ENCODE data around the gene SFTPB.

Gene SFTPB

GRCh38 chr2:85666016-85666415 lies 2.0 kb downstream of the SFTPB start:
- no peaks in the 10 kb centered on the region for H3K4me1 ChIP-seq (ENCODE audit: insufficient read depth, low read length)
- 0 out of 2 replicates have a peak, but pooled peaks cover 4% of the 10 kb centered on the region for H3K36me3 ChIP-seq (ENCODE audit: insufficient read depth, low read length)
- H3K4me2 ChIP-seq (ENCODE audit: insufficient read depth, low read length), result no peak overlapping the region
- no peak overlapping the region for H3K4me3 ChIP-seq (ENCODE audit: low read depth in 1 of 2, low read length in 2 of 2)
- H2AFZ ChIP-seq (ENCODE audit: low read depth, low read length), result no peak overlapping the region
- no peak for DNase-seq
- no peaks in the 10 kb centered on the region for H3K79me2 ChIP-seq (ENCODE audit: insufficient read depth, low read length)
- H3K9me3 ChIP-seq (ENCODE audit: insufficient read depth, low read length, severe bottlenecking), result no peaks in the 10 kb centered on the region
- 0 out of 2 replicates have a peak, but pooled peaks cover 3% of the 10 kb centered on the region for H4K20me1 ChIP-seq (ENCODE audit: insufficient read depth, low read length)
- no peak overlapping the region for H3K27ac ChIP-seq (ENCODE audit: low read length)
- ATAC-seq (ENCODE audit: insufficient read depth, low read depth), result no peak
- no peaks in the 10 kb centered on the region for H3K27me3 ChIP-seq (ENCODE audit: insufficient read depth, low read length, poor library complexity)
- no peak overlapping the region for H3K9ac ChIP-seq (ENCODE audit: low read depth, low read length)
- TF ChIP-seq CTCF (IDR thresholded peaks at IDR 0.05; ENCODE audit: borderline replicate concordance, extremely low read depth, low read length, poor library complexity, severe bottlenecking) (no peak), EZH2 (IDR thresholded peaks at IDR 0.05; ENCODE audit: borderline replicate concordance, low read depth, low read length, severe bottlenecking) (no peak)

GRCh38 chr2:85665264-85665937 lies 2.6 kb downstream of the SFTPB start:
- H2AFZ ChIP-seq (ENCODE audit: low read depth, low read length), result no peak overlapping the region
- H3K4me2 ChIP-seq (ENCODE audit: insufficient read depth, low read length), result no peak overlapping the region
- no peak overlapping the region for H3K4me3 ChIP-seq (ENCODE audit: low read depth in 1 of 2, low read length in 2 of 2)
- ATAC-seq (ENCODE audit: insufficient read depth, low read depth) (no peak), DNase-seq (no peak)
- TF ChIP-seq CTCF (IDR thresholded peaks at IDR 0.05; ENCODE audit: borderline replicate concordance, extremely low read depth, low read length, poor library complexity, severe bottlenecking), result no peak
- H3K9me3 ChIP-seq (ENCODE audit: insufficient read depth, low read length, severe bottlenecking), result no peaks in the 10 kb centered on the region
- H3K27me3 ChIP-seq (ENCODE audit: insufficient read depth, low read length, poor library complexity), result no peaks in the 10 kb centered on the region
- no peaks in the 10 kb centered on the region for H3K4me1 ChIP-seq (ENCODE audit: insufficient read depth, low read length)
- 0 out of 2 replicates have a peak, but pooled peaks cover 3% of the 10 kb centered on the region for H4K20me1 ChIP-seq (ENCODE audit: insufficient read depth, low read length)
- no peaks in the 10 kb centered on the region for H3K79me2 ChIP-seq (ENCODE audit: insufficient read depth, low read length)
- no peak overlapping the region for H3K9ac ChIP-seq (ENCODE audit: low read depth, low read length)
- no peak overlapping the region for H3K27ac ChIP-seq (ENCODE audit: low read length)
- H3K36me3 ChIP-seq (ENCODE audit: insufficient read depth, low read length), result 0 out of 2 replicates have a peak, but pooled peaks cover 4% of the 10 kb centered on the region

GRCh38 chr2:85663594-85664565 lies 4.1 kb downstream of the SFTPB start:
- 0 out of 2 replicates have a peak, but pooled peaks cover 3% of the 10 kb centered on the region for H4K20me1 ChIP-seq (ENCODE audit: insufficient read depth, low read length)
- ATAC-seq (ENCODE audit: insufficient read depth, low read depth) (no peak), DNase-seq (no peak)
- no peak overlapping the region for H3K4me3 ChIP-seq (ENCODE audit: low read depth in 1 of 2, low read length in 2 of 2)
- H3K4me1 ChIP-seq (ENCODE audit: insufficient read depth, low read length), result no peaks in the 10 kb centered on the region
- 0 out of 2 replicates have a peak, but pooled peaks cover 9% of the 10 kb centered on the region for H3K36me3 ChIP-seq (ENCODE audit: insufficient read depth, low read length)
- no peaks in the 10 kb centered on the region for H3K27me3 ChIP-seq (ENCODE audit: insufficient read depth, low read length, poor library complexity)
- no peak overlapping the region for H3K9ac ChIP-seq (ENCODE audit: low read depth, low read length)
- no peaks in the 10 kb centered on the region for H3K9me3 ChIP-seq (ENCODE audit: insufficient read depth, low read length, severe bottlenecking)
- no peak overlapping the region for H3K27ac ChIP-seq (ENCODE audit: low read length)
- no peak overlapping the region for H2AFZ ChIP-seq (ENCODE audit: low read depth, low read length)
- TF ChIP-seq EZH2 (IDR thresholded peaks at IDR 0.05; ENCODE audit: borderline replicate concordance, low read depth, low read length, severe bottlenecking) (no peak), CTCF (IDR thresholded peaks at IDR 0.05; ENCODE audit: borderline replicate concordance, extremely low read depth, low read length, poor library complexity, severe bottlenecking) (no peak)
- no peak overlapping the region for H3K4me2 ChIP-seq (ENCODE audit: insufficient read depth, low read length)
- H3K79me2 ChIP-seq (ENCODE audit: insufficient read depth, low read length), result no peaks in the 10 kb centered on the region

All from DND-41 (cell line).